ENCODE data around the gene SCAP. TPM values are rescaled to one million over a fixed set of nuclear protein-coding genes. Genes with fewer than 3 reads are reported as not detected.
A peak's percentile ranks its signal among the peaks of the same experiment; 100 is the strongest.

SCAP gene
- total and polyA plus RNA-seq, 2 of the 13 experiments (the other 11 are each of a cell fraction or from before 2014, with no cell fraction given): 40.4 to 53.3 TPM

- no peak for TF ChIP-seq RERE (CRISPR knock-in tag; IDR thresholded peaks at IDR 0.05; ENCODE audit: low read depth)
- TF ChIP-seq ZMYM4 (CRISPR knock-in tag; IDR thresholded peaks at IDR 0.05): no peak
- no peak for TF ChIP-seq IKZF4 (CRISPR knock-in tag; IDR thresholded peaks at IDR 0.05; ENCODE audit: borderline replicate concordance, low read depth, not compliant biosample characterization)
- TF ChIP-seq RARG (CRISPR knock-in tag; IDR thresholded peaks at IDR 0.05; ENCODE audit: low read depth): no peak
- TF ChIP-seq BORCS8-MEF2B (CRISPR knock-in tag; IDR thresholded peaks at IDR 0.05): no peak
- TF ChIP-seq ZNF44 (CRISPR knock-in tag; IDR thresholded peaks at IDR 0.05): 0 out of 2 replicates have a peak, but pooled peaks have one; percentile 6
- TF ChIP-seq MYPOP (CRISPR knock-in tag; IDR thresholded peaks at IDR 0.05): peak; percentile 3; the same call in 1 of the 2 replicates
- TF ChIP-seq CBX5 (CRISPR knock-in tag; IDR thresholded peaks at IDR 0.05; ENCODE audit: borderline replicate concordance): no peak
- TF ChIP-seq ZSCAN20 (CRISPR knock-in tag; IDR thresholded peaks at IDR 0.05; ENCODE audit: borderline replicate concordance): no peak
- TF ChIP-seq PATZ1 (CRISPR knock-in tag; IDR thresholded peaks at IDR 0.05): peak; percentile 79
- no peak for TF ChIP-seq MLLT10 (CRISPR knock-in tag; IDR thresholded peaks at IDR 0.05)
- TF ChIP-seq CHD2 (IDR thresholded peaks at IDR 0.05; ENCODE audit: low read depth, low read length): 0 out of 2 replicates have a peak, but pooled peaks have one; percentile 21
- TF ChIP-seq THAP11 (CRISPR knock-in tag; IDR thresholded peaks at IDR 0.05): no peak
- TF ChIP-seq HNRNPL (IDR thresholded peaks at IDR 0.05; ENCODE audit: low read depth, low read length): no peak
- TF ChIP-seq ZSCAN25 (CRISPR knock-in tag; IDR thresholded peaks at IDR 0.05): 0 out of 2 replicates have a peak, but pooled peaks have one; percentile 48
- no peak for TF ChIP-seq ATAD3A (CRISPR knock-in tag; IDR thresholded peaks at IDR 0.05)
- TF ChIP-seq HOXA9 (CRISPR knock-in tag; IDR thresholded peaks at IDR 0.05; ENCODE audit: borderline replicate concordance): 0 out of 2 replicates have a peak, but pooled peaks have one; percentile 47
- TF ChIP-seq CEBPB (IDR thresholded peaks at IDR 0.05; ENCODE audit: borderline replicate concordance, low read depth, low read length): no peak
- TF ChIP-seq ZNF251 (CRISPR knock-in tag; IDR thresholded peaks at IDR 0.05): no peak
Measured at GRCh38 chr3:47475029-47475569, 642 bp downstream of the SCAP start (continued).

All from HepG2 (cell line).